Measurements from ENCODE around the gene ANKRD50.

DNA sequence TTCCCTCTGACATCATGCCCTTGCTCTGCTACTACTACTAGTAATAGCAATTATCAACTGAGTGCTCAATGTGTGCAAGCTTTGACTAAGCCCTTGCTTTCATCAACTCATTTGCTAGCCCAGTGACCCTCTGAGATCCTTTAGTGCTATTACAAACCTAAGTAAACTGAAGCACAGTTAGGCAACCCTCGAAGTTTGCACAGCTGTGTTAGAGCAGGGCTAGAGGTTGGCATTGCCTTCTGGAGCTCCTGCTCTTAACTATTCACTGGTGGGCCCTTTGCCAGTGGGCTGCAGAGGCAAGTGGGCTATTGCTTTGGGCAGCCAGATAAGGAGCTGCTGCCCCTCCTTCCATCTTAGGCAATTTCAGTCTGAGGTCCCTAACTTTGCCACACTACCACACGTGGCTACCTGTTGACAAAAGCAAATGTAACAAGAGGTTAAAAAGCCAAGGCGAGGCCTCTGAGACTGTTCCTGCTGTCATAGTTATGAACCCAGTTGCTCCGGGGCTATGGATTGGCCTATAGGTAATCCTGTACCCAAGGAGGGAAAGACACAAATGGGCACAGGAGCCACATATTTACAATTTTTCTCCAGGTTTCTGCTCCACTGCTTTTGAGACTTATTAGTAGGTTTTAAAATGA is 41.5 kb upstream of the ANKRD50 start:
- TF ChIP-seq, protein P1, sequence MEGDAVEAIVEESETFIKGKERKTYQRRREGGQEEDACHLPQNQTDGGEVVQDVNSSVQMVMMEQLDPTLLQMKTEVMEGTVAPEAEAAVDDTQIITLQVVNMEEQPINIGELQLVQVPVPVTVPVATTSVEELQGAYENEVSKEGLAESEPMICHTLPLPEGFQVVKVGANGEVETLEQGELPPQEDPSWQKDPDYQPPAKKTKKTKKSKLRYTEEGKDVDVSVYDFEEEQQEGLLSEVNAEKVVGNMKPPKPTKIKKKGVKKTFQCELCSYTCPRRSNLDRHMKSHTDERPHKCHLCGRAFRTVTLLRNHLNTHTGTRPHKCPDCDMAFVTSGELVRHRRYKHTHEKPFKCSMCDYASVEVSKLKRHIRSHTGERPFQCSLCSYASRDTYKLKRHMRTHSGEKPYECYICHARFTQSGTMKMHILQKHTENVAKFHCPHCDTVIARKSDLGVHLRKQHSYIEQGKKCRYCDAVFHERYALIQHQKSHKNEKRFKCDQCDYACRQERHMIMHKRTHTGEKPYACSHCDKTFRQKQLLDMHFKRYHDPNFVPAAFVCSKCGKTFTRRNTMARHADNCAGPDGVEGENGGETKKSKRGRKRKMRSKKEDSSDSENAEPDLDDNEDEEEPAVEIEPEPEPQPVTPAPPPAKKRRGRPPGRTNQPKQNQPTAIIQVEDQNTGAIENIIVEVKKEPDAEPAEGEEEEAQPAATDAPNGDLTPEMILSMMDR (IDR thresholded peaks at IDR 0.05): no peak
- TF ChIP-seq POLR2AphosphoS5 (IDR thresholded peaks at IDR 0.05) (no peak), POLR2A (IDR thresholded peaks at IDR 0.05) (no peak)

Measured in suprapubic skin (tissue), 4 donors.